Endodermal cell (in vitro differentiated cells): Measurements from ENCODE around the gene QPCT. TPM values are rescaled to one million over a fixed set of nuclear protein-coding genes. Genes with fewer than 3 reads are reported as not detected.

ENCODE experiments used
- DNase-seq: peaks from one replicate; pipeline ENCODE4 v3.0.0-alpha.2; 2017
- H3K27ac ChIP-seq: 2 replicates; pipeline ENCODE4 v1.5.1; 2013; ENCODE audit warnings: mild to moderate bottlenecking, low read depth, low read length, moderate library complexity
- H3K27me3 ChIP-seq: 2 replicates; pipeline ENCODE4 v1.6.1; 2013; ENCODE audit warnings: mild to moderate bottlenecking, low read length, moderate library complexity; ENCODE audit not compliant: insufficient read depth, control insufficient read depth, poor library complexity, severe bottlenecking
- H3K36me3 ChIP-seq: 2 replicates; pipeline ENCODE4 v1.7.0; 2013; ENCODE audit warnings: mild to moderate bottlenecking, low read length, moderate library complexity; ENCODE audit not compliant: control insufficient read depth, insufficient read depth
- H3K4me1 ChIP-seq: one replicate; pipeline ENCODE4 v1.7.0; 2013; ENCODE audit warnings: low read length; ENCODE audit not compliant: control insufficient read depth, insufficient read depth
- H3K4me3 ChIP-seq: 2 replicates; pipeline ENCODE4 v1.5.1; 2013; ENCODE audit warnings: mild to moderate bottlenecking, low read length, moderate library complexity
- H3K9ac ChIP-seq: 2 replicates; pipeline ENCODE4 v1.6.1; 2013; ENCODE audit warnings: mild to moderate bottlenecking, low read length, moderate library complexity; ENCODE audit not compliant: poor library complexity, severe bottlenecking; ENCODE audit errors: extremely low read depth
- H3K9me3 ChIP-seq: 2 replicates; pipeline ENCODE4 v1.6.1; 2013; ENCODE audit warnings: mild to moderate bottlenecking, low read length, moderate library complexity; ENCODE audit not compliant: control insufficient read depth
- H3K27ac Mint-ChIP-seq: 2 replicates; pipeline ENCODE4 v1.8.0; 2020; ENCODE audit warnings: mixed read lengths
- H3K27me3 Mint-ChIP-seq: 2 replicates; pipeline ENCODE4 v1.8.0; 2021; ENCODE audit warnings: mild to moderate bottlenecking, mixed read lengths; ENCODE audit not compliant: insufficient read depth
- H3K36me3 Mint-ChIP-seq: 2 replicates; pipeline ENCODE4 v1.8.0; 2020; ENCODE audit warnings: low read depth, mixed read lengths
- H3K4me1 Mint-ChIP-seq: 2 replicates; pipeline ENCODE4 v1.8.0; 2020; ENCODE audit warnings: mixed read lengths
- H3K4me3 Mint-ChIP-seq: 2 replicates; pipeline ENCODE4 v1.8.0; 2020; ENCODE audit warnings: mild to moderate bottlenecking, moderate library complexity, mixed read lengths
- H3K9me3 Mint-ChIP-seq: 2 replicates; pipeline ENCODE4 v1.8.0; 2020; ENCODE audit warnings: mild to moderate bottlenecking, mixed read lengths
- CTCF ChIP-seq: fragments of 200-600 bp; sonication (generic); conservative IDR thresholded peaks from 2 replicates; pipeline ENCODE4 v1.5.0; 2021; ENCODE audit warnings: antibody characterized with exemption, mild to moderate bottlenecking
- WGBS, 2 experiments: methylation state at CpG; one replicate each; pipeline versions ENCODE4 v1.1.5 to v1.1.7; 2013; ENCODE audit warnings: missing lambda C conversion rate in 2 of 2, mixed read lengths in 1 of 2; ENCODE audit not compliant: insufficient coverage in 1 of 2, insufficient read length in 1 of 2; 5-methylcytosine and 5-hydroxymethylcytosine counted together
- total RNA-seq, 2 donors: library from RNA; stranded (reverse); fragmentation: NEBNext Ultra II Directional in 1 of 2; extraction: Animal tissue kit (Norgen Biotek cat#: 25700) in 1 of 2; gene quantifications; 2 replicates in 1 of 2; 3 replicates in 1 of 2; pipeline ENCODE4 v1.2.1, GENCODE V29; 2021

The QPCT gene
- total RNA-seq, 2 donors from 2014 or later = 15.9 to 17.7 TPM

GRCh38 chr2:37348155-37348554 lies 3.7 kb downstream of the QPCT start:
- Histone ChIP-seq H3K27me3 (no peaks in the 10 kb centered on the region), H3K27ac (no peak overlapping the region), H3K9me3 (no peaks in the 10 kb centered on the region), H3K4me1 (peaks cover 25% of the 10 kb centered on the region), H3K9ac (no peak overlapping the region), H3K4me3 (no peak overlapping the region), H3K36me3 (no peaks in the 10 kb centered on the region)
- 83 to 85% methylated on average over 4 to 5 of the region's 5 CpGs for WGBS, 2 experiments
- Mint-ChIP-seq H3K27ac (no peak overlapping the region), H3K36me3 (no peaks in the 10 kb centered on the region), H3K4me1 (peaks cover 47% of the 10 kb centered on the region), H3K9me3 (no peaks in the 10 kb centered on the region), H3K4me3 (no peak overlapping the region), H3K27me3 (no peaks in the 10 kb centered on the region)
- TF ChIP-seq CTCF = no peak
- DNase-seq = no peak

- Histone ChIP-seq H3K27ac (no peak overlapping the region), H3K4me3 (no peak overlapping the region), H3K36me3 (no peaks in the 10 kb centered on the region), H3K27me3 (no peaks in the 10 kb centered on the region), H3K9ac (no peak overlapping the region), H3K4me1 (peaks cover 14% of the 10 kb centered on the region), H3K9me3 (no peaks in the 10 kb centered on the region)
- peak; percentile 50 for DNase-seq
- H3K27ac Mint-ChIP-seq = no peak overlapping the region
- TF ChIP-seq CTCF = no peak
- H3K4me3 Mint-ChIP-seq = no peak overlapping the region
- no peaks in the 10 kb centered on the region for H3K9me3 Mint-ChIP-seq
- WGBS, 2 experiments = 40 to 76% methylated on average over 1 to 3 of the region's 3 CpGs
- peaks cover 36% of the 10 kb centered on the region for H3K4me1 Mint-ChIP-seq
- no peaks in the 10 kb centered on the region for H3K36me3 Mint-ChIP-seq
- H3K27me3 Mint-ChIP-seq = no peaks in the 10 kb centered on the region
These were observed 4.9 kb downstream of the QPCT start for GRCh38 chr2:37349231-37349860.

- Histone ChIP-seq H3K9me3 (no peaks in the 10 kb centered on the region), H3K4me3 (no peak overlapping the region), H3K27me3 (no peaks in the 10 kb centered on the region), H3K36me3 (no peaks in the 10 kb centered on the region), H3K9ac (no peak overlapping the region), H3K27ac (no peak overlapping the region), H3K4me1 (peaks cover 14% of the 10 kb centered on the region)
- 90 to 91% methylated on average over 2 to 3 of the region's 3 CpGs for WGBS, 2 experiments
- H3K4me1 Mint-ChIP-seq = peaks cover 37% of the 10 kb centered on the region
- no peak for DNase-seq
- no peaks in the 10 kb centered on the region for H3K9me3 Mint-ChIP-seq
- TF ChIP-seq CTCF = no peak
- H3K36me3 Mint-ChIP-seq = no peaks in the 10 kb centered on the region
- H3K4me3 Mint-ChIP-seq = no peak overlapping the region
- H3K27me3 Mint-ChIP-seq = no peaks in the 10 kb centered on the region
- H3K27ac Mint-ChIP-seq = peak overlapping the region; percentile 24
These were observed 5.6 kb downstream of the QPCT start for GRCh38 chr2:37350034-37350433.
